HK-2 (cell line): ENCODE data around the gene FDXACB1.

Source experiments
- DNase-seq: peaks from one replicate; pipeline ENCODE4 v3.0.0-alpha.2; 2018; ENCODE audit not compliant: unreplicated experiment

Gene FDXACB1

DNA sequence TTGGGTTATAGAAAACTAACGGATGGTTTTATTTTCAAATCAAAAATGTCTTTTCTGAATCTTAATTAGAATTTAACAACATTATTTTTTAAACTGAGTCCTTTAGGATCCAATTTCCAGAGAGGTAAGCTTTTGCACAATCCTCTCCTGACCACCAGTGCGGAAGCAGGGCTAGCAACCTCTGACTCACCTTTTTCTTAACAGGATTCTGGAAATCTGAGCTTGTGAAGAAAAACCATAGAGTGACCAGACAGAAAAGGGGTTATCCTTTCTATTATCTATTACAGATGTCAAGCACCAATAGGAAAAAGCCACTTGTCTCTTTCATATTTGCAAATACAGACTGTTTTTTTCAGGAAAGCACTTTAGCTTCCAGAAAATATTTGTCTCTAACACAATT lies 32.9 kb downstream of the FDXACB1 start:
- no peak for DNase-seq

DNA sequence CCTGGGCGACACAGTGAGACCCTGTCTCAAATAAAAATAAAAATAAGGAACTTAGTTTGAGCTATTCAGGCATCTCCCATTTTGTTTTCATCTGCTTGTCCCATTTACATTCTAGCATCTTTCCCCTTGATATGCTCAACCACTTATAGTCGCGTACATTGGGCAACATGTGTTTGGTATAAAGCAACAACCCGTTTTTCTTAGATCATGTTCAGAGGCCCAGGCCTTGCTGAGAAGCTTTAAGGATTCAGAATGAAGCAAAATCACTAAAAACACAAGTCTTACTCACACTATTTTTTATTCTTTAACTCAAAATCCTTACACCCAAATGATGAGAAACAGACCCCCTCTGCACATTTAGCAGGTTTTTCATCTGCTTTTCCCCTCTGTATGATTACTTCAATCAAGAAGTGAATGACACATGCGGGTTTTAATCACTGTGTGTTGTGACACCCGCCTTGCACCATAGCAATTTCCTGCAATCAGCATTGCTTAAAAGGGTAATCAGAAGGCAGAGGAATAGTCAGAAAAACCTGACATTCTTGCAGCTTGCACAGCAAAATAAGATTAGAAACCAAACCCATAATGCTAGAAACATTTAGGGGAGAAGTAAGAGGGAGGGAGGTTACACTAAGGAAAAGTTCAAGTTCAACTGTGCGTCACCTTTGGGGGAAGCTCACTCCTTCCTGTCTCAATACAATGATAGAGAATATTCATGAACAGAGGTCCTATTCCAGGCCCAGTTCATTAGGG lies 33.5 kb downstream of the FDXACB1 start:
- no peak for DNase-seq

DNA sequence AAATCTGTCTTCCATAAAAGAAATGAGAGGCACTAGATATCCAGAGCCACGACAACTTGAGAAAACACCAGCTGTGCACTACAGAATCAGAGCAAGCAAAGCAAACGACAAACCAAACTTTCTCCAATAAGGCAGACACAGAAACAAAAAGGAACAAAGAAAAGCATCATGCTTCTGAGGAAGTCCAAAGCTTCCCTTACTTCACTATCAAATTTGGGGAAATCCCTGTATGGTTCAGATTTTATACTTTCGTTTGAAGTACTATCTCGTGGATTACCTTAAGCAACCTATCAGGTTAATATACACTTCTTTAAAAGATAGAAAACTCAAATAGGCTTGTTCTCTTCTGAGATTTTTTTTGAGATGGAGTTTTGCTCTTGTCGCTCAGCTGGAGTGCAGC lies 35.3 kb downstream of the FDXACB1 start:
- no peak for DNase-seq

DNA sequence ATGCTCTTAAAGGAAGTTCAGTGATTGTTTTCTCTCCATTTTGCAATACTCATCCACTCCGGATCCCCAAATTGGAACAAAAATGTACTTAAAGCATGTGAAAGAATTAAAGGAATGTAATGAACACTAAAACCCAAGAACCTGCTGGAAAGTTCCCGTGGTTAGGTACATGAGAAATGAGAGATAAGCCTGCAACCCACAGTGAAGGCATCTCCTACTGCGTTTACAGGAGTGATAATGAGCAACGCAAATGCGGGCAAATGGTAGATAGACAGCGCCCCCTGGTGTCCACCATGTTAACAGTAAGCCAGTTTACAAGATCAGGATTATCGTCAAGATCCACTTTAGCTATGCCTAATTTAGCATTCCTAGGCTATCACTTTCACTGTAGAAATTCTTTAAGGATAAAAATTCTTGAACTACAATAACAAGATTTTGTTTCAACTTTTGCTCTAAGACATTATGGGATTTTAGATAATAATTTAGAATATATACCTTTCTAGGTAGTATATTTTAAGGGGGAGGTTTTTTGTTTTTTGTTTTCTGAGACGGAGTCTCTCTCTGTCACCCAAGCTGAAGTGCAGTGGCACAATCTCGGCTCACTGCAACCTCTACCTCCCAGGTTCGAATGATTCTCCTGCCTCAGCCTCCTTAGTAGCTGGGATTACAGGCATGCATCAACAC lies 37.5 kb downstream of the FDXACB1 start:
- peak; percentile 75 for DNase-seq

DNA sequence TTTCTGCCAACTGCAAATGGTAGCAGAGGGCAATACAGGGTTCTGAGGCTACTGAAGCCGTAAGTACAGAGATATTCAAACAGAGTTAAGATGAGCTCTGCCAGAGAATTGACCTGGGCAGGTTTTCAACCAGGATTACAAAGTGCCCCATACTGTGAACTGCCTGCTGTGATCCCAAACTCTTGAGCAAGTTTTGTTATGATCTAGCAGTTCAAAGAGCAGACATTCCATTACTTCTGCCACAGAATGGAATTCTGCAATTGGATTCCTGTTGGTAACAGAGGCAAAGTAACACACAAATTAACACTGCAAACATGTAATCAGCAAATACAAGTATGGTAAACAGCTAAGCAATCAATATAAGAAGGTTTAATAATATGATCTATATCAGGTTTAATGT lies 38.8 kb downstream of the FDXACB1 start:
- DNase-seq: no peak

DNA sequence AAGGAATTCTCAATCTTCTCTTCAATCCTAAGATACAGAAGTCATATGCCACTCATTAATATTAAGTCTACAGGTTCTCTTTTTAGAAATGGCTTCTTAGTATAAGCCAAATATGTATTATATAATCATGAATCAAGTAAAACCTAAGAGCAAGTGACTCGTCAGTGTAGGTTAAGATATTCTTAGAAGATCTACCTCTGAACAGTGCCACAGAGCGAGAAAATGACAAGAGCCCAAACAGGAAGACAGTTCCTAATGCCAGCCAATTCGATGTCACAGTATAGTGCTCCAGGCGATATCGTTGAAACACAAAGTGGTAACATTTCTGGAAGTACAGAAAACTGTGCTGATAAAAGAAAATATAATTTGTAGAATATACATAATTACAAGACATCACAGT lies 40.9 kb downstream of the FDXACB1 start:
- DNase-seq: no peak

DNA sequence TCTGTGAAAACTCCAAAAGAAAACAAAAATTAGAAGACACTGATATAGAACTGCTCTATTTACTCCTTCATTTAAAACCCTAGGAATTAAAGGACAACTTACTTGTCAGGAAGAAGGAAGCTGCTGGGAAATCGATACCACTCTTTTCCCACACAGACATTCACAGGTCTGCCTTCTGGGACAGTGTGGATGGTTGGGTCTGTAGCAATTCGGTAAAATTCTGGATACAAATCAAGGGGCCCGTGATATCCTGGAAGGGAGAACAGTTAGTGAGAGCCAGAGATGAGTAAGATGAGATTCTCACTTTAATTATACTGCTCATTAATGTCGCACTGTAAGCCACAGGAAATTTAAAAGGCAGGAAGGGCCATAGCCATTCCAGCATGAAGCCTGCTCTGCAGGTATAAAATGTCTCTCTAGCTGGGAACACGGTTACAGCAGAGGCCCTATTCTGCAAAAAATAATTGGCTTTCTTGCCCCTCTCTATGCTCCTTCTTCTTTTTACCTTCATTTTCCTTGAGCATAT lies 41.5 kb downstream of the FDXACB1 start:
- DNase-seq: no peak

DNA sequence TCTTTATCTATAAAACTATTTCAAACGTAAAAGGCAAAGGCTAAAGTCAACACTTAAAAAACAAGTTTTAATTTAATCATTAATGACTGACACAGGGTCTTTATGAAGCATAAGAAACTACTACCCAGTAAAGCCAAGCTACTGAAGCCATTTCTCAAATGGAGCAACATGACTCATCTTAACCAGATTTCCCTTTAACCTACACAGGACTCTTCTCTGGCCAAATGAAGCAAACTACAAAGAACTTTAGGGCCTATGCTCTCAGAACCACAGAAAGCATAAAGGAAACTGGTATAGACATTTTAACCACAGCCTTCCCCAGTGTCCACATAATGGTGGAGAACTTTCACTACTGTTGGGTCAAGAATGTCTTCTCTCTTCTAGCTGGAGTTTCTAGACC lies 42.2 kb downstream of the FDXACB1 start:
- no peak for DNase-seq

DNA sequence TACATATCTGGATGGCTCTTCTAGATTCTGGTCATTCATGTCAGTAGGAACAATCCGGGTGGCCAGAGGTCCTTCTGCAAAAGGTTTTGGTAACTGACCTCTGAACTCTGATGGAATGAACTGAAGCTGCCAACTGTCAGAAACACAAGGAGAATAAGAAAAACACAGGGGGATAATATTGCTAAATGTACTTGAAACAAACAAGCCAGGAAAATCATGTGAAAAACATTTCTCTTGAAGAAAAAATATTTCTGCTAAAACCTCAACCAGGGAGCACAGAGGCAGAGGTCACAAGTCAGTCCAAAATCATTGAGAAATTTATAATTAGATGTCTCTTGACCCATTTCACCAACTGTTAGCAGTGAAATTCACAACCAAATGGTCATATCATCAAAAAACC lies 42.8 kb downstream of the FDXACB1 start:
- no peak for DNase-seq

DNA sequence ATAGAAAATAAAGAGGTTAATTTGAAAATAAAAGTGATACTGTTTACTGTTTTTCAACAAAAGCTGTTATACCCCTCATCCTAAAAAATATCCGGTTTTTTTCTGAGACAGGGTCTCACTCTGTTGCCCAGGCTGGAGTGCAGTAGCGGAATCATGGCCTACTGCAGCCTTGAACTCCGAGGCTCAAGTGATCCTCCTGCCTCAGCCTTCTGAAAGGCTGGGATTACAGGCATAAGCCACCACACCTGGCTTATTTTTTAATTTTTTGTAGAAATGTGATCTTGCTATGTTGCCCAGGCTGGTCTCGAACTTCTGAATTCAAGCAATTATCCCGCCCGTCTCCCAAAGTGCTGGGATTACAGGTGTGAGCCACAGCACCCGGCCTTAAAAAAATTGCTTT lies 43.3 kb downstream of the FDXACB1 start:
- DNase-seq: no peak

DNA sequence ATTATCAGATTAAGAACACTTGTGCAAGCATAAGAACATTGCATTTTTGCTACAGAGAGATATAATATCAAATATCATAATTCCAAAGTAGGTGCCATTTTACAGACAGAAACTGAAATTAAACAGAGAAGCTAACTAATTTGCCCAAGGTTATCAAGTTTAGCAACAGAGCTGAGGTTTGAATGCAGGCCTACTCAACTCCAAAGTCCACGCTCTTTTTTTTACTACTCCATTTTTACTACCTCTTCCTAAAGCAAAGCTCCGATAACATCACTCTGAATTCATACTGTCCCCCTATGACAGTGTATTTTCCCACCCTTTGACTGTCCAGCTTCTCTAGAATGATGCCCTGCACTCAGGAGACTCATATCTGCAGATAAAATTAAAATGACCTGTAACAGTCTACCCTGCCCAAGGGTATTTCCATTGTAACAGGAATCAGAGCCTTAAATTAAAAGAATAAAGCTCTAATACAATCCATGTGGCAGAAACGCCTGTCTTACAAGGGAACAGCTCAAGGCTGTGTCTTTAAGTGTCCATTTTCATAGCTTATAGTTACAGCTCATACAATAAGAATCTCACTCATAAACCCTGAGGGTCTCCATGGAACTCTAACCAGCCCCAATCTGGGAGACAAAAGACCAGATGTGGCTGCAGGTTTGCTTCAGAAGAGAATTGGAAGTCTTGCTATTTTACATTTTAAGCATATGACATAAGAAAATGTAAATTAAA lies 44.4 kb downstream of the FDXACB1 start:
- no peak for DNase-seq

DNA sequence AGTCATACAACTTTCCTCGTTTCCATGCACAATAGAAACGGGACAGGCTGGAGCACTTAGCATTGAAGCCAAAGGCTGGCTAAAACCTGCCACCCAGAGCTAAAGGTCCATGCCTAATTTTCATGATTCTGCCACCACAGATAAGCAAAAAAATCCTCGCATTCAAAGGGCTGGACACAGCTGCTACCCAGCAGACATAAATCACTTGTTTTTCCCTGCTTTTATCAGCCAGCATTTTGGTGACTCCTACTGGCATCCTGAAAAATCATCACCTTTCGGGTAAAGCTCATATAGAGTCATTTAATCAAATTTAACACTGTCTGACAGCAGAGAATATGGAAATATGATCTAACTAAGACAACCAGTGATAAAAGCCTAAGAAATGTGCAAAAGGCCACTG lies 45.4 kb downstream of the FDXACB1 start:
- DNase-seq: no peak

DNA sequence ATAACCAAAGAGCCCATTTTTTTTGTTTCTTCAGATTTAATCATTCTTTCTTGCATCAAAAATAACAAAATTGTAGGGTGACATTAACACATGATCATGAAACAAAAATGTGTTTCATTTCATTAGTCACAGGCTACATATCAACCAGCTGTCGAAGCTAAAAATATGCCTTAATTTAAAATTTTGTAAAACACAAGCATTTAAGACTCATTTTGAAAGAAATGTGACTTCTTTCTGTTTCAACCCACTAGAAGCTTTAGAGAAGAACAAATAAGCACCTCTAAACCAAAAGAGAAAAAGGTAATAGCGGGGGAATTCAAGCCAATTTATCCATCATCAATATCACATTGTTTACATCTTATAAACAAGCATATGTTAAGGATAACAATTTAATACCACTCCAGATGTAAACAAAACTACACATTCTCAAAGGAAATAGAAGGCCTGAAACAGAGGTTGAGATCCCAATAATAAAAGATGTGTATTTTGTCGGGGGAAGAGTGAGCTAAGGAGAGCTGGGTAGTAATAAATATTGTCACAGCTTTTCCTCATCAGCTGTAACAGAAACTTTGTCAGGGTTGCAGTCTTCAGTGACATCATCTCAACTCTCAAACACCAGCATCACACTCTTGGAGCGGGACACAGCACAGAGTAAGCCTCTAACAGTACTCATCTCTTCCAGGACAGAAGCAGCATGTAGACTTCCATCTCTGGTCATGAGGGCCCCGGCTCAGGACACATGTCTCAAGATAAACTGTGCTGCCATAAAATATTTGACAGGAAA lies 49.6 kb downstream of the FDXACB1 start:
- DNase-seq: no peak

DNA sequence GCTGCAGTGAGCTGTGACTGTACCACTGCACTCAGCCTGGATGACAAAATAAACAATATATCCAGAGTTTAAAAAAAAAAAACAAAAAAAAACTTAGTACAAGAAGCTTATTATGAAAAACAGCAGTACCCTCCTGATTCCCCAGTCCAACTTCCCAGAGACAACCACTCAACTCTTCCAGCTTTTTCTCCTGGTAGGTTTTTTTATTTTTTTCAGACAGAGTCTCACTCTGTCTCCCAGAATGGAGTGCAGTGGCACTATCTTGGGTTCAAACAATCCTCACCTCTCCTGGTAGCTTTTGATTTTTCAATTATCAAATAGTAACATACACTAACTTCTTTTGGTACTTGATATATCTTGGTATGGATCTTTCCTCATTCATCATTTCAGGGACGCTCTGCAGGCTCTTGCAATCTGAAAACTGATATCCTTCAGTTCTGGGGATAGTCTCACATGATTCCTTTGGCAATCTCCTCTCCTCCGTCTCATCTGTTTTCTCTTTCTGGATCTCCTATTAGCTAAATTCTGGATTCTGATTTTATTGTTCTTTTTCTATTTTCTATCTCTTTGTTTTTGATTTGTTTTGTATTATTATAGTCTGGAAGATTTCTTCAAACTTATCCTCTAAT lies 52.5 kb downstream of the FDXACB1 start:
- no peak for DNase-seq
